HG03103 (cell line): ENCODE results near the gene CCDC116.
"Not testable (repeated sequence)": the region's sequence is repeated elsewhere in the genome, so short reads cannot be mapped to it uniquely, and the experiment has no call there.

Experiments
- ATAC-seq: cut with Tn5 transposase; IDR thresholded peaks from one replicate; pipeline ENCODE4 v1.9.1; 2021; ENCODE audit warnings: low read depth; ENCODE audit not compliant: unreplicated experiment

Gene CCDC116

DNA sequence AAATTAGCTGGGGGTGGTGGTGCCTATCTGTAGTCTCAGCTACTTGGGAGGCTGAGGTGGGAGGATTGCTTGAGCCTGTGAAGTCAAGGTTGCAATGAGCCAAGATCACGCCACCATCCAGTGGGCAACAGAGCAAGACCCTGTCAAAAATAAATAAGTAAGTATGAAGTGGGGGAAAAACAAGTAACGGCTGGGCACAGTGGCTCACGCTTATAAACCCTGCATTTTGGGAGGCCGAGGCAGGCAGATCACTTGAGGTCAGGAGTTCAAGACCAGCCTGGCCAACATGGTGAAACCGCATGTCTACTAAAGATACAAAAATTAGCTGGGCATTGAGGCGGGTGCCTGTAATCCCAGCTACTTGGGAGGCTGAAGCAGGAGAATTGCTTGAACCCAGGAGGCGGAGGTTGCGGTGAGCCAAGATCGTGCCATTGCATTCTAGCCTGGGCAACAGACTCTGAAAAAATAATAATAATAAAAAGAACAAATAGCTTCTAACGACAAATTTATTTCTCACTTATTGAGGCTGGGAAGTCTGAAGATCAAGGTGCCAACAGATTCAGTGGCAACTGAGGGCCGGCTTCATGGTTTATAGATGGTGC is 22.9 kb upstream of the CCDC116 start:
- not testable (repeated sequence) for ATAC-seq

DNA sequence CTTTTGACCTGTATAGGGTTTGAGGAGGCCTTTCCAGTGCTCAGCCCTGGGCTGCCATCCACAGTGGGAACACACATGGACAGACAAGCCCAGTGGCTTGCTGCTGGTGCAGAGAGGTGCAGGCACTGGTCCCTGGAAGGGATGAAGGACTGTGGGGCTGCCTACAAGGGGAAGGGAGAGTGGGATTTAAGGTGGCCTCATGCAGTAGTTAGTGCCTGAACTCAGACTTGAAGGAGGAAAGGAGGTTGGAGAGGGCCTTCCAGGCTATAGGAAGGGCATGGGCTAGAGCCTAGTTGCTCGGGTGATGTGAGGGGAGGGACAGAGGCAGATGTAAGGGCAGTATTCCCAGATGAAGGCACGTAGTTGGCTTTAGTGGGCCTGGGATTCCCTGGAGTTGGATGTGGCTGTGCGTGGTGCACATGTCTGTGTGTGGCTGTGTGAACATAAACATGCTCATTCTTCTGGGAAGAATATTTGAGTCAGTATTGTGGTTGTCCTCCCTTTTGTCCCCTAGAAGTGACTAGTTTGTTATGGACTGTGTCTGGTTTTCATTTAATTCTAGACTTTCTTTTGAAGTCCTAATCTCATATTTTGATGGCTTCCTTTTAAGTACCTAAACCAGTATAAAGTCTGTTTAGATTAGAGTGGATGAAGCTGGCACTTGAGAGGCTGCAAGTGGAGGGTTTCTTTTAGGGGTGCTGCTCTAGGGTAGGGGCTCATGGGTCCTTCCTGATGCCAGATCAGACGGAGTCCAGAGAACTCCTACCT is 21.2 kb upstream of the CCDC116 start:
- no peak for ATAC-seq

DNA sequence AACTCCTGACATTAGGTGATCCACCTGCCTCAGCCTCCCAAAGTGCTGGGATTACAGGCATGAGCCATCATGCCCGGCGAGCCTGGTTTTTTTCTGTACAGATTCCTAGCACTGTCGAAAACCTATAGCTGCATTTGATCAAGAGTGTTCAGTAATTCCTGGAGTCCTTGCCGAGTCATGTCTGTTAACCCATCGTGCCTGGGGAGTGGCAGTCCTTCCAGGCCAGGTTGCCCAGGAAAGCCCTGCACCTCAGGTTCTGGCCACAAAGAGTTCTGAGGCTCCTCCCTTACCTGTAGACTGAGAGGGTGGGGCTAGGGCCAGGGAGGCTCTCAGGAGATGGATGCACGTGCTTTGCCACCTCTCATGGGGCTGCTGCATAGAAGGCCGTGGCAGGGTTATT is 19.7 kb upstream of the CCDC116 start:
- no peak for ATAC-seq

DNA sequence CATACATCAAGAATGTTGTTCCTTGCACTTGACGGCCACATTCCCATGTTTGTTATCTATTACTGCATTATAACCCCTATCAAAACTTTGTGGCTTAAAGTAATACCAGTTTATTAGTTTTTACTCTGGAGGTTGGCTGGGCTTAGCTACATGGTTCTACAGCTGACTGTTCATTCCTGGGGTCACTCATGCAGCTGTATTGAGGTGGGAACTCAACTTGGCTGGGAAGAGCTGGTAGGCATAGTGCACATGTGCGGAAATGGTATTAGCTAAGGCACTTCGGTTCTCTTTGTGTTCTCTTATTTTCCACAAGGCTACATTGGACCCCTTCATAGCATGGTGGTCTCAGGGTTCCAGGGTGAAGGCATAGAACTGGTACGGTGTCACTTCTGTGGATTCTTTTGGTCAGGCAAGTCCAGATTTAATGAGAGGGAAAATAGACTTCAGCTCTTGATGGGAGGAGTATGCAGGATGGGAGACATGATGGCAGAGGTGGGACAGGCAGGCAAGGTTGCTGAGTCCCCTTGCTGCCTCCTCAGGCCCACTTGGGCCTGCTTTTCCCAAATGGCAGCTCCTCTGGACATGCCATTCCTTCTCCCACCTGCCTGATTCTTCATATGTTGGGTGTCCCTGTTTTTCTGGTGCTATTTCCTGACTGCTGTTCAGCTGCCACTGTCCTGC is 18.9 kb upstream of the CCDC116 start:
- no peak for ATAC-seq

DNA sequence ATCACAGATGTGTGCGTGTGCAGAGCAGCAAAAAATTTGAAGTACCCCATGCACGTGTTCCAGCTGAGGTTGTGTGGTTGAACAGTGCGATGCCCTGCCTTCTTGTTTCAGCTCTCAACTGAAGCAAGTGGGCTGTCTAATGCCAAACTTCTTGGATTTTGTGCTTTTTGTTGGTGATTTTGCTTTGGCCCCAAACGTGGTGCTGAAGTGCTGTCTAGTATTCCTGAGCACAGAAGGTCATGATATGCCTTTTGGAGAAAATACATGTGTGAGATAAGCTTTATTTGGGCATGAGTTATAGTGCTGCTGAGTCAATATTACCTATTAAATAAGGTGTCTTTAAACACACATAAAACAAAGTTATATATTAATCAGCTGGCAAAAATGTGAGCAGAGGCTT is 16.8 kb upstream of the CCDC116 start:
- no peak for ATAC-seq

DNA sequence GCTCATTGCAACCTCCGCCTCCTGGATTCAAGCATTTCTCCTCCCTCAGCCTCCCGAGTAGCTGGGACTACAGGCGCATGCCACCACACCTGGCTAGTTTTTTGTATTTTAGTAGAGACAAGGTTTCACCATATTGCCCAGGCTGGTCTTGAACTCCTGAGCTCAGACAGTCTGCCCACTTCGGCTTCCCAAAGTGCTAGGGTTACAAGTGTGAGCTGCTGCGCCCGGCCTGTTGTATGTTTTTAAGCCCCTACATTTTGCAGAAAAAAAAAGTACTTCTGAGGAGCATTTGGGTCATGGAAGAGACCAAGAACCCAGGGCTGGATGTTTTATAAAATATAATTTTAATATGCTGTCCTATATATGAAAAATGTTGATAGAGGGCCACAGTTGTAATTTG is 15.2 kb upstream of the CCDC116 start:
- ATAC-seq = not testable (repeated sequence)

DNA sequence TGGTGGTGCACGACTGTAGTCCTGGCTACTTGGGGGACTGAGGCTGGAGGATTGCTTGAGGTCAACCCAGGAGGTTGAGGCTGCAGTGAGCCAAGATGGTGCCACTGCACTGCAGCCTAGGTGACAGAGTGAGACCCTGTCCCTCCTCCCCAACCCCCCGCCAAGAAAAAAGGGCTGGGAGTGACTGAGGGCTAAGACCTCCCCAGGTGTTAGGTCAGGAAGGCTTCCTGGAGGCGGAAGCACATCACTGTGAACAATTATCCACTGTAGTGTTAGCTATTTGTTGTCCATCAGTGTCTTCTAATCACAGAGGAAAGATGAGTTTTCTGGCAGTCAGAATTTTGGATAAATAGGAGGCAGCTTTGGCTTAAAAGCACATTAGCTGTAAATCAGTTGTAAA is 11.5 kb upstream of the CCDC116 start:
- no peak for ATAC-seq

DNA sequence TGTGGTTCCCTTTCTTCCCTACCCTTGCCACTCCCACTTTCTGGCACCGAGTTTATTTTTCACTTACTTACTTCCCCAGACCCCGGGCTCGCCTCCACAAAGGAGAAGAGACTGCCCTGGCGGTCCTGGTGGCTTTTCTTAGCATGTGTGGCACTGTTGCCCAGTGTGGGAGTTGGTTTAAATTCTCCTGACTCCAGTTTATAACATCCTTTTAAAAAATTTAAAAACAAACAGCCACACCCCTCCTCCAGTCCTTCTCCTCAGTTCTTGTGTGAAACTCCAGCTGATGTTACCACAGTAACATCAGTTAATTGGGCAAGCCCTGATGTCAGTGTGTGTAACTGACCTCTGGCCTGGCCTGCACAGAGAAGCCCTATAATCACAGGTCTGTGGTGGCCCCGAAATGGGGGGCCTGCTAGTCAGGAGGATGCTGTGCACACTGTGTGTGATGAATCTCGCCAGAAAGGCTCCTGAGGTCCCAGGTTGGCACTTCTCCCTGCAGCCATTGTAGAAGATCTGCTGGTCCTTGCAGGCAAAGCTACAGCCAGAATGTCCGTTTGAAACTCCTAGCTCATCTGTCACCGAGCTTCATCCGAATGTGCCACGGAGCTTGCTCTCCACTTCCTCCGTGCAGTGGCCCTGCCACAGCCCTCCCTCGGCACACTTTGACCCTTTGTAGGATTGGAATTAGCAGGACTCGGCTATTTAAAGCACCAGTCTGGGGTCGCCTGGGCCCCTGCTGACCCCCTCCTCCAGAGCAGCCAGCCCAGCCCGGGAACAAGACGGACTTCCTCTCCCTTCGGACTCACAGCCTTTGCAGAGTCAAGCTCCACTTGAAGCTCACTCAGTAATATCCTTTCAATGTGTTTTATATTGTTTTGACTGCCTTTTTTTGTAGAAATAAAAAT is 10.3 kb upstream of the CCDC116 start:
- ATAC-seq = no peak

DNA sequence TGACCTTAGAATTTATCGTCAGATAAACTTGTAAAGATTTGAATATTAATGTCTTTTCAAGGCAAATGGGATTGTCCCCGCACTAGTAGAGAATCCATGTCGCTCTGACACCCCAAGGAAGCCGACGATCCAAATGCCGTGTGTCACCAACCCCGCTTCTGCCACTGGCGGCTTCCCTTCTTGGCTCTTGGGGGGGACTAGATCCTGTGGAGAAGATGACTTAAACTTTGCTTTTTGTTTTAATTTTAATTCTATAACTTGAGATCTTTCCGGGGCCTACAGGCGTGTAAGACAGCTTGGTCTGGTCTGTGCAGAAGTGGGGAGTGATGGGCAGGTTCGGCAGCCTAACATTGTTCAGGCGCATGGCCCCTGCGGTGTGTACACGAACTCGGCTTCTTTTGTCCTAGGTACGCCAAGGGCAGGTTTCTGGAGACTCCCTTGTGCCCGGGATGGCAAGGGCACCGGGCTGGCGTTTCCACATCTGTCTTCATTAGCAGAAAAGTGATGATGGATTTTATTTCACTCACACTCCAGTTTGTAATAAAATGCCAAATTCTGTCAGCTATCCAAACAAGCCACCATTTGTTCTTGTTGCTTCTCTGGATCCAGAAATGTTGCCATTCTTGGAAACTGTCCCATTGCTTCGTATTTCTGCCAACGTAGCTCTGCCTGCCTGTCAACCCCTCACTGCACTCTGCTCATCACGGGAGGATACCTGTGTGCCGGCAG is 9.5 kb upstream of the CCDC116 start:
- no peak for ATAC-seq

DNA sequence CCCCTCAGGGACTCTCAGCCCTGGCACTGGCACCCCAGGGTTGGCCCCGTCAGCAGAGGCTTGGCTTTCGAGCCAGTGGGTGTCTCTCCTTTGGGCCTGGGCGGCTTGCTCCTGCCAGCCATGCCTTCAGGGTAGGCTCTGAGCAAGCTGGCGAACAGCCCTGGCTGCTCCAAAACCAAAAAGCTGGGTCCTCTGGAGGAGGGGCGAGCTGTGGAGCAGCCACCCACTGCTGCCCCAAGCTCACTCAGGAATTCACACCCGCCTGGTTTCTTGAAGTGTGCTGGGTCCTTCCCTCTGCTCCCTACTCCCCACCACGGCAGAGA is 9.0 kb upstream of the CCDC116 start:
- no peak for ATAC-seq

DNA sequence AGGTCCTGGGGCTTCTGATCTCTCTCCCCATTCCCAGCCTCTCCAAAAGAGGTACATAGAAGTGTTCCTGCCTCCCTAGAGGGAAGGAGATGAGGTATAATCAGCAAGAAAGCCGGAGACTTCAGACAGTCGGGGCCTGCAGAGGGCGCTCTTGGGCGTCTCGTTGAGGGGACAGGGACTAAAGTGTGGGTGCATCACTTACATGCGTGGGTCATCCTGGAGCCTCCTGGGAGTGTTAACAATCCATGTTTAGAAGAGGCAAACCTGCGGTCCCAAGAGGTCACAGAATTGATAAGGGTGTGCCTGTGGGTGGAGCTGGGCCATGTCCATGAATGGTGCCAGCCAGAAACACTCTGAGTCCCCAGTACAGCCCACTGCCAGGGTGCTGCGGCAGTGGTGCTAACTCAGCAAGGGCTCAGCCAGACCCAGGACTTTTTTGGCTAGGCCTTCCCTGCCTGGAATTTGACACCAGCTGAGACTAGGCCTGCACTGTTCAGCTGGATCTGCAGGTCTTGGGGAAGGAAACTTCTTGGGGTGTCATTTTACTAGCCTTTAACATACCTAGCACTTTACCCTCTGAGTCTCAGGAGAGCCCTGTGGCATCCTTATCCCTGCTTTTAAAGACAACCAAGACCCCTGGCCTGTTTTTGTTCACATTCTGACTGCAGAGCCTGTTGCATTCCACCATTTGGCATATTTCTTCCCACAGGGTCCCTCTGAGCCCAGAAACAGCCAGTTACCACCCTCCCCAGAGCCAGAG is 8.3 kb upstream of the CCDC116 start:
- ATAC-seq = no peak

DNA sequence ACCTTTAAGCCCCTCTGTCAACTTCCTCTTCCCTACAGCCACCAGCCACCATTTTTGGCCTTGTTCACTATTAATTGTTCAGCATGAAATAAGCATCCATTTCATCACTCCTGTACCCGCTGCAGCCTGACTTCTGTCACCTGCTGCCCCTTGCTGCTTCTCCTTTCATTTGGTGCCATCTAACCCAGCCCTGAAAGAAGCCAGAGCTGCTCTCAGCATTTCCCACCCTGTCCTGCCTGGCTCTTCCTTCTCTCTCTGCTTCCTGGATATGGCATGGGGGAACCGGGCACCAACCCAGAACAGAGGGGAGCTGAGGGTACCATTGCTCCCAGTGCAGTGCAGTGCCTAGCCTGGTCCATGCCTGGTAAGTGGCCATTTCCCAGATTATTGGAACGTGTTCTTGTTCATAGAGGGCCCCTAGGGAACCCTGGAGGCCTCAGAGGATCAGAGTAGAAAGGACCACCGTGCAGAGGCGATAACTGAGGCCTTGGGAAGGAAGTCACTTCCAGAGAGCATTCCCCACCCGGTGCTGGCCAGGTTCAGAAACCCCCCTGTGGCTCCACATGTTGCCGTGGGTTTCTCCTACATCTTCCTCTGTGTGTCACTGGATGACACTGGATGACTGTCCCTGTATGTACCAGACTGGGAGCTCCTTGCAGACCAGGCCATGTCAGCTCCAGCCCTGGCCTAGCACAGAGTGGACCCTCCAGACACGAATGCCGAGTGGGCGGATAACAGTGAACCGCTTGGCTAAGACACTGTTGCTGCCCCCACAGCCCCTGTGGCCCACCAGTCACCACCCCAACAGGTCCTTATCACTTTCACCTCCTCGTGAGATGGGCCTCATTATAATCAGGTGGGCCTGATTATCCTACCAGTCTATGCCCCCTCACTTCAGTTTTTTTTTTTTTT is 7.4 kb upstream of the CCDC116 start:
- no peak for ATAC-seq

DNA sequence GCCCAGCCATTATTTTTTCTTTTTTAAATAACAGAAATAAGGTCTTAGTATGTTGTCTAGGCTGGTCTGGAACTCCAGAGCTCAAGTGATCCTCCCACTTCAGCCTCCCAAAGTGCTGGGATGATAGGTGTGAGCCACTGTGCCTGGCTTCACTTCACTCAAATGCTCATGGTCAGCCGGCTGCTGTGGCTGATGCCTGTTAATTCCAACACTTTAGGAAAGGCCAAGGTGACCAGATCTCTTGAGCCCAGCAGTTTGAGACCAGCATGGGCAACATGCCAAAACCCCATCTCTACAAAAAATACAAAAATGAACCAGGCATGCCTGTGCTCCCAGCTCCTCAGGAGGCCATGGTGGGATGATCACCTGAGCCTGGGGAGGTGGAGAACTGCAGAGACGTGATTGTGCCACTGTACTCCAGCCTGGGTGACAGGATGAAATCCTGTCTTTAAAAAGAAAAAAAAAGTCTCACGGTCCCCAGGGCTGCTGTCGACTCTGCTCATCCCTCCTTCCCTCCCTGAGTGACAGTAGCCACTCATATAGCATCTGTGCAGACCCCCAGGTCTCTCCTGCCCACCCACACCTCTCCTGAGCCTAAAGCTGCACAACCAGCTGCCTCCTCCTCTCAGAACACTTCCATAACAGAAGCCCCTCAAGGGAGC is 6.4 kb upstream of the CCDC116 start:
- no peak for ATAC-seq

DNA sequence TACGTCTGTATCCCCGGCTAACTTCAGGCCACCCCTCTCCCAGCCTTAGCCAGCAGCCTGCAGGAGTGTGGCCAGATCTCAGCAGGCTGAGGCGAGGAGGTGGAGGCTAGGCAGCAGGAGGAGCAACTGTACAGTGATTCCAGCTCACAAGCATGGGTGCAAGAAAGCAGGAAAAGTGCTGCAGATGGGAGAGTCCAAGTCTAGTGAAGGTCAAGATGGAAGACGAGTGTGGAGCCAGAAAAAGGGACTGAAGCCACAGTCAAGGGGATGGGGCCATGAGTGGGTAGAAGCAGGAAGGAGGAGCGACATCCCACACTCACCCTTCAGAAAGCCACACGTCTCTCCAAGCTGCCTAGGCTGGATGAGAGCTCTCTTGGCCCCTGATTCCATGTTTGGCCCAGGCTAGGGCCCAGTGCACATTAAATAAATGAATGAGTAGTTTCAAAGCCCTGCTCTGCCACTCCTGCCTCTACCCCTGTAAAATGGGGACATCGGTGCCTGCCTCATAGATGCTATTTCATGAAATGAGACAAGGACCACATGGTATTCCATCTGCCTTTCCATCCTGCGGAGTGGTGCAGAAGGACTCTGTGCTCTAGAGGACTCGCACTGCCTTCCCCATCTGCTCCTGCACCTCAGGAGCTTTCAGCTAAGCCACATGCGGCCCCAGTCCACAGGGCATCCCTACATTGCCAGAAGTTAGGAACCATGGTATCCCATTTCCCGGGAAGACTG is 5.7 kb upstream of the CCDC116 start:
- no peak for ATAC-seq

DNA sequence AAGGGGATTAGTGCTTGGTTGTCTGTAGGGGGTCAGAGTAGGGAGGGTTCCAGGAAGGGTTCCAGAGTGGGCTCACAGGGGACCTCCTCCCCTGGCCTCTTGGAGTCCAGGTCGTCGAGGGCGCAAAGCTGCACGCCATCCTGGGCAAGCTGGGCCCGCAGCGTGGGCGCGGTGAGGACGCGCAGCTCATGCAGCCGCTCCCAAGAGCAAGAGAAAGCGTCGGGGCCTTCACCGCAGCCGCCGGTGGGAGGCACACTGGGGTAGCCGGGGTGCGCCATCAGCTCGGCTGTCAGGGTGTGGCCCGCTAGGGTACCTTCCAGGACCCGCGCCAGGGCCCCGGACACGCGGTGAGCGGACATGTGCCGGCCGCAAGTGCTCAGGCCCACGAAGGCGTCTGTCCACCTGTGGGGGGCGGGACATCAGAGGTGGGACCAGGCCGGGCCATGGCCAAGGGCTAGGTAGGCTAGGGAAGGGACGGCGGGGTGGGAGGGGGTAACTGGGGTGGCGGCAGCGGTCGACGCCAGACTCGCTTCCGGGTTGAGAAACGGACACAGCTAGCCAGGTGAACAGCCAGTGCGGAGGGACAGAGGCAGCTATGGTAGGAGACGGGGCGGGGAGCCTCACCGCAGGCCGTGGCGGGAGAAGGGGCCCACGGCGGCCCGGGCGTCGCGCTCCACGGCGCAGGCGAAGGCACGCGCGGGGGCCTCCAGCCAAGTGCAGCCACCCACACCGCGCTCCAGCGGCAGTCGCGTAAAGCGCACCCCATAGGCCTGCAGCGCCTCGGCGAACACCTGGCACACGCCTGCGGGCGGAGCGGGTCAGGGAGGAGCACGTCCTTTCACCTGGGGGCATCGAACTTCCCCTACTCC is 3.9 kb upstream of the CCDC116 start:
- ATAC-seq = no peak
